Muscle layer of duodenum (tissue), 2 donors: Measurements from ENCODE around the gene HGFAC.
"Not testable (repeated sequence)": the region's sequence is repeated elsewhere in the genome, so short reads cannot be mapped to it uniquely, and the experiment has no call there.

Experiments used
- H3K27ac ChIP-seq: one replicate; pipeline ENCODE4 v1.7.0; 2013; ENCODE audit warnings: mild to moderate bottlenecking, low read length
- H3K27me3 ChIP-seq: one replicate; pipeline ENCODE4 v1.7.0; 2013; ENCODE audit warnings: low read depth, mild to moderate bottlenecking, control low read depth, low read length
- H3K36me3 ChIP-seq, 2 donors: one replicate each; pipeline ENCODE4 v1.7.0; 2013; ENCODE audit warnings: low read length in 2 of 2, control low read depth in 1 of 2, mild to moderate bottlenecking in 1 of 2; ENCODE audit not compliant: insufficient read depth in 2 of 2, control insufficient read depth in 1 of 2
- H3K4me1 ChIP-seq, 2 donors: one replicate each; pipeline ENCODE4 v1.7.0; 2013; ENCODE audit warnings: low read length in 2 of 2, mild to moderate bottlenecking in 2 of 2, control low read depth in 1 of 2, moderate library complexity in 1 of 2; ENCODE audit not compliant: insufficient read depth in 2 of 2, control insufficient read depth in 1 of 2
- H3K4me3 ChIP-seq, 2 donors: one replicate each; pipeline ENCODE4 v1.7.0; 2013; ENCODE audit warnings: low read length in 2 of 2, low read depth in 1 of 2, mild to moderate bottlenecking in 1 of 2
- H3K9me3 ChIP-seq, 2 donors: one replicate each; pipeline ENCODE4 v1.7.0; 2013; ENCODE audit warnings: low read length in 2 of 2, control low read depth in 1 of 2, mild to moderate bottlenecking in 1 of 2; ENCODE audit not compliant: control insufficient read depth in 1 of 2
- donor health status: healthy.

HGFAC gene

DNA sequence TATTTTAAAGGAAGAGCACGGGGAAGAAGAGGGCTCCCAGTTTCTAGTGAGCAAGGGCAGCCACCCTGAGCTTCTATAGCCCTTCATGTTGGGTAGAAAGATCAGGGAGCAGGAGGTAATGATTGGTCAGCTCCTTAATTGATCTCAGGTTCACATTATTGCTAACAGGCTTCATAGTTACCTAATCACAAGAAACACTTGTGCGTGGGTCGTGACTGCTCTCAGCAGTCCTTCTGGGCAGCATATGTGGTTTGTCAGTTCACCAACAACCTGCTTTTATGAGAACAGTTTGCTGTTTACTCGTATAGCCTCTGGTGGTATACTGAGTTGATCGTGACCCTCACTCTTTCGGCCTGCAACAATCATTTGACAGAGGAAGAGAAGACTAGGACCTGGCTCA, 16.6 kb downstream of the HGFAC start:
- Histone ChIP-seq H3K36me3 (no peaks in the 10 kb centered on the region), H3K4me3 (no peak overlapping the region), H3K9me3 (peaks cover 0 to 7% of the 10 kb centered on the region in 2 donors), H3K27me3 (no peaks in the 10 kb centered on the region), H3K27ac (no peak overlapping the region), H3K4me1 (peaks cover 0 to 7% of the 10 kb centered on the region in 2 donors)

DNA sequence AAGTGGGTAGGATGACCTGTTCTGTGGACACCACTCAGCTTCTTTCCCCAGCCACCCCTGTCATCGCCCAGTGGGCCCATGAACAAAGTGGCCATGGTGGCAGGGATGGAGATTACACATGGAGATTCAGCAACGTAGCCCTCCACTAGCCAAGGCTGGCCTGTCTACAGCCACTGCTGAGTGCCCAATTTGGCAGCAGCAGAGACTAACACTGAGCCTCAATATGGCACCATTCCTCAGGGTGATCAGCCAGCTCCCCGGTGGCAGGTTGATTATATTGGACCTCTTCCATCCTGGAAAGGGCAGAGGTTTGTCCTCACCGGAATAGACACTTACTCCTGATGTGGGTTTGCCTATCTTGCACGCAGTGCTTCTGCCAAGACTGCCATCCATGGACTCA, 17.4 kb downstream of the HGFAC start:
- not testable (repeated sequence) for H3K4me1 ChIP-seq, H3K27me3 ChIP-seq, H3K36me3 ChIP-seq, H3K27ac ChIP-seq, H3K4me3 ChIP-seq, H3K9me3 ChIP-seq

DNA sequence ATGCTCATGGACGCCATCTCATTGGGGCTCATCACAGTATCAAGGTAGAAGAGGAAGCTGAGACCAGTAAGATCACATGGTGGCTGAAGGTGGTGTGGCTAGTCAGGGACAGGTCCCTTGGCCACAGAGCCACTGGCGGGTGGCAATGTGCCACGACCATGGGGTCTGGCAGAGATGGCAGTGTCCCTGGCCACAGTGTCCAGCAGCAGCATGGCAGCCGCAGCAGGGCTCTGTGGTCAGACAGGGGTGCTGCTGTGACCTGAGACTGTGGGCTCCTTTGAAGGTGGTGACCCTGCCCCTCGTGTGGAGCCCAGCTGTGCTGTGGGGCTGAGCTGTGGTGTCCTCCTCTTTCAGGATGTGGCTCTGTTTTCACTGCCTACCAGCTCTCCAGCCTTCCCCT, 19.2 kb downstream of the HGFAC start:
- Histone ChIP-seq H3K27ac (no peak overlapping the region), H3K27me3 (no peaks in the 10 kb centered on the region), H3K4me1 (peaks cover 0 to 7% of the 10 kb centered on the region in 2 donors), H3K4me3 (no peak overlapping the region), H3K36me3 (no peaks in the 10 kb centered on the region), H3K9me3 (peaks cover 0 to under 1% of the 10 kb centered on the region in 2 donors)

DNA sequence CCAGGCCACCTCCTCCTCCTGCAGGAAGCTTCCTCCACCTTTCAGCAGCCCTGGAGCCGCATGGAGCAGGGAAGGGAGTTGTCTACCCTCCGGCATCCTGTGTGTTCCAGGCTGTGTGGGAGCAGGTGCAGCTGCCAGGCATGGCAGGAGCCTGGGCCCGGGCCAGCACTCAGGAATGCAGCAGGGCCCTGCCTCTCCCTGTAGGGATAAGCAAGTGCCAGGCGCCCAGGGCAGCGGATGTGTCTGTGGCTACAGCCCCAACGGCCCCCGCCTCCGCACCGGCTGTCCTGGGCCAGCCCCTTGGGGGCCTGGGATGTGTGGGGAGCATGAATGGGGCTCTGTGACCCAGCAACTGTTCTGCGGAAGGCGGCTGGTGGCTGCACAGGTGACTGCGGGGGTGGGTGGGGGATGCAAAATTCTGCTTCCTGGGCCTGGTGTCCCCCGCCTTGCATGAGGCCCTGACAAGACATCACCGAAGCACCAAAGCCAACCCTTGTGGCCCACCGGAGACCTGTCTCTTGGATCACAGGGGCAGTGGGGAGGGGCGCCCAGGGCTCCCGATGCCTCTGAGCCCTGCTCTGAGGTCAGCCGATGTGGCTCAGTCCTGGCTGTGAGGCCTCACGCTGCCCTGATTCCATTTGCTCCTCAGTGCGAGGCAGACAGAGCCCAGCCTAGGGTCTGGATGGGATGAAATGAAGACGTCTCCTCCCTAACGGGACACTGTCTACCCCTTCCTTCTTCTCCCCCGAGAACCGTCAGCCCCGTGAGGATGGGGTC, 19.9 kb downstream of the HGFAC start:
- Histone ChIP-seq H3K4me3 (no peak overlapping the region), H3K36me3 (no peaks in the 10 kb centered on the region), H3K27me3 (no peaks in the 10 kb centered on the region), H3K9me3 (no peaks in the 10 kb centered on the region), H3K4me1 (peaks cover 0 to 7% of the 10 kb centered on the region in 2 donors), H3K27ac (no peak overlapping the region)

DNA sequence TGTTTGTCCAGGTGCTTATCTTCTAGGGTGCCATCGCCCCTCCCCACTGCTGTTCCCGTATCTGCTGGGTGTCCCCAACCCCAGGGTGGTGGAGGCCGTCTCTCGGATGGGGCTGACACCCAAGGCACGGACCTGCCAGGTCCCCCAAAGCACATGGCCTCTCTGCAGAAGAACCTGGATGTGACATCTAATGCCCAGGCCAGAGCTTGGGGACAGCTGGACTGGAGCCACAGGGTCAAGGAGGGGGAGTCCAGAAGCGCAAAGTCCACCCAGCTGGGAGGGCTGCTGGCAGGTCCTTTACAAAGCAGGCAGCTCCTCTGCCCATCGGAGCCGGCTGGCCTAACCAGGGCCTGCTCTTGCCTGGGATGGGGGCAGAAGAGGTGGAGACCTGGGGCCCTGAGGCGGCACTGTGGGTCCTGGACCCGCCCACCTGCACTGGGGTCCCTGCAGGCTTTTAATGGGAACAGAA, 20.6 kb downstream of the HGFAC start:
- Histone ChIP-seq H3K4me1 (peaks cover 0 to 7% of the 10 kb centered on the region in 2 donors), H3K27me3 (no peaks in the 10 kb centered on the region), H3K27ac (no peak overlapping the region), H3K36me3 (no peaks in the 10 kb centered on the region), H3K4me3 (no peak overlapping the region), H3K9me3 (no peaks in the 10 kb centered on the region)

DNA sequence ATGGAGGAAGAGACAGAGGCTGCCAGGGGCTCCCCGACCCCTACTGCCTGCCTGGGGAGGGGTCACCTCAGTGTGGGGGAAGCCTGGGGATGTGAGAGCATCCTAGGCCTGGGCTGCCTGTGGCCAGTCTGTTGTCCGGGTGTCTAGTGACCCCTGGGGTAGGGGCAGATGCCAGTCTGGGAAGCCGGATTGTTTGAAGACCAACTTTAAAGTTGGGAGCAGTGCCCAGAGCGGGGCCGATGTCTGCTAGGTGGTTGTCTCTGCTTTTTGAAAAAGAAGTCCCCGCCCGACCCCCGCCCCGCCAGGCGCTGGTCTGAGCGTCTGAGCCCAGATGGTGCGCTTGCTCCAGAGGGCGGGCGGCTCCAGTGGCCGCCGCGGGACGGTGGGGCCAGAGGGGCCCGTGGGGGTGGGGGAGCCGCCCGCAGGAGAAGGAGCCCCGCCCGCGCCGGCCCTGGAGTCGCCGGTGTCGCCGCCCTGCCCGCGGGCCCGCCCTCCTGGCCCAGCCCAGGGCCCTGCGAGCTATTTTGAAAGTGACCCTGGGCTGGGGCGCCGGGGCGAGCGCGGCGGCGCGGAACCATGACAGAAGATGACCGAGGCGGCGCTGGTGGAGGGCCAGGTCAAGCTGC, 21.1 kb downstream of the HGFAC start, which contains the start of gene DOK7:
Gene DOK7, plus strand, starts transcription at position 517 of the 626 bp plus-strand sequence. Its CDS starts 70 bp downstream, at position 587.
- Histone ChIP-seq H3K27ac (no peak within 1 kb of the TSS), H3K4me3 (peak within 1 kb of the TSS in 1 of 2 donors; percentile 36), H3K4me1 (peaks cover 0 to 7% of the 10 kb centered on the region in 2 donors), H3K27me3 (no peaks in the 10 kb centered on the region), H3K36me3 (no peaks in the 10 kb centered on the region), H3K9me3 (no peaks in the 10 kb centered on the region)

DNA sequence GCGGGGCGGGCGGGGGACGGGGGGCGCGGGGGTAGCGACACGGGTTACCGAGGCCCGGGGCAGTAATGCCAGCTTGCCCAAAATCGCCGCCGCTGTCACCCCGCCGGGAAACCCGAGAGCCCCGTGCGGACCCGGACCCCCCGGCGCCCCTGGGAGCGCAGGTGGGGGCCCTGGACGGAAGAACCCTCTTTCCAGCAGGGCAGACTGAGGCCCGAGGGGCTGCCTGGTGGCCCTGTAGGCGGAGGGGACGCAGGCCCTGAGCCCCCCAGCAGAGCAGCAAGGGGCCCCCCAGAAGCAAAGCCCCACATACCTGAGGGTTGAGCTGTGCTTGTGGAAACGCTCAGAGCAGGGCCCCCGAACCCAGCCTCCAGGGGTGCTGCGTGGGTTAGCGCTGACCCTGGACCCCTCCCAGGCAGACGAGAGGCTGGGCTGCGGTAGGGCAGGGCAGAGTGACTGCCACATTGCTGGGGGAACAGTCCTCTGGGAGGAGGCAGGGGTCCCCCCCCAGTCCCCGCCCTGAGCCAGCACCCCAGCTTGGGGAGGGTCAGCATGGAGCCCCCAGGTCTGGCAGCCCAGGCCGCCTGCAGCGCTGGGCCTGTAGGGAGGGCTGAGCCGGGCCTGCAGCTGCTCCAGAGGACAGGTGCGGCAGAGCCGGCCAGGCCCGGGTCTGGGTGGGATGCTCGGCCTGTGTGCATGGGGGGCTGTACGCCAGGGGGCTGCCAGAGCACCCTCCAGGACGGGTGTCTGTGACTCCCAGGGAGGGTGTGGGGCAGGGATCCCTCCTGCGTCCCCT, 22.0 kb downstream of the HGFAC start:
- H3K36me3 ChIP-seq: no peaks in the 10 kb centered on the region
- H3K27me3 ChIP-seq: no peaks in the 10 kb centered on the region
- peaks cover 0 to 7% of the 10 kb centered on the region in 2 donors for H3K4me1 ChIP-seq
- no peak overlapping the region for H3K27ac ChIP-seq
- H3K4me3 ChIP-seq: no peak overlapping the region
- H3K9me3 ChIP-seq: no peaks in the 10 kb centered on the region

DNA sequence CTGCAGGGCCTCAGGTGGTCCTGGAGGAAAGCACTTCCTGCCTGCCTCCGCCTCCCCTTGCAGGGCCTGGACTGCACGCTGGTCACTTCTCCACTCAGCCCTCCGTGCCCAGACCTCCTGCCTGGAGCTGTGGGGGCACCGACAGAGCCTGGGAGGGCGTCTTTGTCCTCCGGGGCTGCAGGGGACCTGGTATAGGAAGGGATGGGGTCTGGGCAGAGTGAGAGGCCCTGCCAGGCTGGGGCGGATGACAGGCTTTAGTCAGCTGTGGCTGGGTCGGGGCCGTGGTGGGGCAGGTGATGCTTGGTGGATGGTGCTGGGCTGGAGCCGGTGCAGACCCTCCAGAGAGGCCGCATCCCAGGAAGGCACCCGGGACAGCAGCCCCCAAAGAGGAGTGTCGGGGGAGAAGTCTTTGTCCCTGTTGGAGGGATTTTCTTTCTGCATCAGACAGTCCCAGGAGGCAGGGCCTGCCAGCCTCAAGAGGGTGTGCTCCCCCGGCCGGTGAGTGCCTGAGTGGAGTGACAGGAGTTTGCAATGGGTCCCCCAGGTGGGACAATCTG, 22.7 kb downstream of the HGFAC start:
- Histone ChIP-seq H3K4me1 (peaks cover 0 to 7% of the 10 kb centered on the region in 2 donors), H3K36me3 (no peaks in the 10 kb centered on the region), H3K27ac (no peak overlapping the region), H3K9me3 (no peaks in the 10 kb centered on the region), H3K4me3 (no peak overlapping the region), H3K27me3 (no peaks in the 10 kb centered on the region)

DNA sequence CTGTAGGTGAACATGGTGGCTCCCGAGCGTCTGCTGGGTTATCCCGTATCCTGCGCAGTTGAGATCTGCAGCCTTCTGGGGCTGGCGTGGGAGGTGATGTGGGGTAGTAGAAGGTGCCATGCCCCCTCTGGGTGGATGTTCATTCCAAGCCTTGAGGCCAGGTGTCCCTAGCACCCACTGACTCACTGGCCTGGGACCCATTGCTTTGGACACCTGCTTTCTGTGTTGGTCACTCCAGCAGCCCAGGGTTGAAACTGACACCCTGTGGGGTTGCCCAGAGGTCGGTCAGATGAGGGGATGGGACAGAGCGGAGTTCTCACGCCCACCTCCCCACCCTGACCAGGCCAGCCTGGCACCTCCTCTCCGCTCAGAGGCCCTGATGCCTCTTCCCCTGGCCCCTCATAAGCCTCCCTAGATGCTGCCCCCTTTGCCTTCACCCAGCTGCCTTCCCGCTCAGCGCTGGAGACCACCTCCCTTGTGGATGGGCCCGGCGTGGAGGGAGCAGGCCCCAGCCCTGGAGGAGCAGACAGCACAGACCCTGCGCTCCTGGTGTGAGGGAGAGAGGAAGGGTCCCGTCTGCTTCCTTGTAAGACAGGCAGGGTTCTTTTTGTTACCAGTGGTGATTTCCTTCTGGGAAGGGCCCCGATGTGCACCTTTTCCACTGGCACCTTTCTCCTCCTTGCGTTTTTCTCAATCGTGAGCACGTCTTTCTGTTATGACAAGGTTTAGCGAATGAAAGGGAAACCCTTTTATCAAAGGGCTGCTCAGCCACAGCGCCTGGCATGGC, 23.3 kb downstream of the HGFAC start:
- Histone ChIP-seq H3K36me3 (no peaks in the 10 kb centered on the region), H3K27ac (no peak overlapping the region), H3K4me3 (no peak overlapping the region), H3K4me1 (peaks cover 0 to 7% of the 10 kb centered on the region in 2 donors), H3K9me3 (no peaks in the 10 kb centered on the region), H3K27me3 (no peaks in the 10 kb centered on the region)

DNA sequence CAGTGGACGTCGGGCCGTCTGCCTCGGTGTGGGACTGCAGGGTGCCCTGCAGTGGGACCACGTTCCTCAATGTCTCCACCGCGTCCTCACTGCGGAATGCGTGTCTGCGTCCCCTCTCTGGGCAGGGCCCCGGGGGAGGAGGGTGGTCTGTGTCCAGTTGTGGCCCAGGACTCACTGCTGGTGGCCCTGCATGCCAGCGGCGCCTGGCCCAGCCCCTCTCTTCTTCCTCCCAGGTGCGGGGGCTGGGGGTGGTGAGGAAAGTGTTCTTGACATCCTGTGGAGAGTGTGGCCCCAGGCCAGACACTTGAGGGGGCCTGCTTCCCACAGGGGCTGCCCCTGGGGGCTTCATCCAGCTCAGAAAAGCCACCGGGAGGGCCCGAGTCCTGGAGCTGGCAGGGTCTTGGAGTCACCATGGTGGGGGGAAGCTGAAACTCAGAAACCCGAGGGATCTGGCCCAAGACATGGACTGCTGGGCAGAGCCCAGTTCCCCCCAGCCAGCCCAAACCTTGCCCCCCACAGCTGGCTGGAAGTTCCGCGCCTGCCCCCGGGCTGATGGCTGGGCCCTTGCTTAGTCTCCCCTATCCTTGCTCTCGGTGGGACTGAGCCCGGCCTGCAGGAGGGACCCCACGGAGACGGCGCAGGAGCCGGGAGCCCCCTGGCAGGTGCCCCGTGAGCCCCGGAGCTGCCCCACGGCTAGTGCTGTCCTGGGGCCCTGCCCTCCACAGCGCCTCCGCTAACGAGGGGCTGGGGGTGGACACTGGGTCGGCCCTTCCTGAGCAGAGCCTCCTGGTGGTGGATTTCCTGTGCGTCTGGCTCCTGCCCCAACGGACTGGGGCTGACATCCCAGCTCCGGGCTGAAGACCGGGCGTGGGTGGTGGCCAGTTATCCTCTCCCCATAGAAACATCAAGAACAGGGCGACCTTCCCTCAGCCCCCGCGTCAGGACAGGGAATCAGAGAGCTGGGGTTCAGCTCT, 24.2 kb downstream of the HGFAC start:
- no peak overlapping the region for H3K4me3 ChIP-seq

More for the DNA sequence above, 24.2 kb downstream of the HGFAC start:
- Histone ChIP-seq H3K9me3 (no peaks in the 10 kb centered on the region), H3K27me3 (no peaks in the 10 kb centered on the region), H3K4me1 (peaks cover 0 to 7% of the 10 kb centered on the region in 2 donors), H3K36me3 (no peaks in the 10 kb centered on the region), H3K27ac (no peak overlapping the region)
